Measurements from ENCODE around the gene PTPRN2.
"Not testable (repeated sequence)": the region's sequence is repeated elsewhere in the genome, so short reads cannot be mapped to it uniquely, and the experiment has no call there.

PTPRN2 gene

GRCh38 chr7:157751406-157751805 is 836.2 kb downstream of the PTPRN2 start:
- DNase-seq (ENCODE audit: low spot score), result no peak

GRCh38 chr7:157750291-157750690 is 837.3 kb downstream of the PTPRN2 start:
- DNase-seq (ENCODE audit: low spot score), result no peak

GRCh38 chr7:157745721-157746709 is 841.6 kb downstream of the PTPRN2 start:
- DNase-seq (ENCODE audit: low spot score), result no peak

GRCh38 chr7:157744786-157745601 is 842.6 kb downstream of the PTPRN2 start:
- no peak for DNase-seq (ENCODE audit: low spot score)

GRCh38 chr7:157743781-157744525 is 843.7 kb downstream of the PTPRN2 start:
- DNase-seq (ENCODE audit: low spot score), result no peak

- no peak for DNase-seq (ENCODE audit: low spot score)
Observed at GRCh38 chr7:157740251-157740798, 847.3 kb downstream of the PTPRN2 start.

GRCh38 chr7:157739650-157740049 is 848.0 kb downstream of the PTPRN2 start:
- DNase-seq (ENCODE audit: low spot score), result no peak

GRCh38 chr7:157739031-157739430 is 848.6 kb downstream of the PTPRN2 start:
- no peak for DNase-seq (ENCODE audit: low spot score)

GRCh38 chr7:157738066-157738460 is 849.6 kb downstream of the PTPRN2 start:
- no peak for DNase-seq (ENCODE audit: low spot score)

GRCh38 chr7:157737151-157738065 is 850.2 kb downstream of the PTPRN2 start:
- DNase-seq (ENCODE audit: low spot score), result no peak

GRCh38 chr7:157736341-157736740 is 851.3 kb downstream of the PTPRN2 start:
- DNase-seq (ENCODE audit: low spot score), result no peak

- no peak for DNase-seq (ENCODE audit: low spot score)
Observed at GRCh38 chr7:157735826-157736225, 851.8 kb downstream of the PTPRN2 start.

GRCh38 chr7:157734676-157735640 is 852.7 kb downstream of the PTPRN2 start:
- DNase-seq (ENCODE audit: low spot score), result no peak

GRCh38 chr7:157733760-157734395 is 853.7 kb downstream of the PTPRN2 start:
- not testable (repeated sequence) for DNase-seq (ENCODE audit: low spot score)

GRCh38 chr7:157731126-157731525 is 856.5 kb downstream of the PTPRN2 start:
- no peak for DNase-seq (ENCODE audit: low spot score)

GRCh38 chr7:157730614-157731013 is 857.0 kb downstream of the PTPRN2 start:
- DNase-seq (ENCODE audit: low spot score), result no peak

- no peak for DNase-seq (ENCODE audit: low spot score)
Observed at GRCh38 chr7:157729566-157729965, 858.1 kb downstream of the PTPRN2 start.

GRCh38 chr7:157727964-157728615 is 859.5 kb downstream of the PTPRN2 start:
- DNase-seq (ENCODE audit: low spot score), result no peak
